ENCODE results near the gene ZZZ3.

- no peak for TF ChIP-seq CTCF (tag by site-specific recombination; IDR thresholded peaks at IDR 0.05)
- no peak for TF ChIP-seq ZNF830 (tag by site-specific recombination; IDR thresholded peaks at IDR 0.05; ENCODE audit: low read depth)
- no peak for TF ChIP-seq ZNF174 (tag by site-specific recombination; IDR thresholded peaks at IDR 0.05)
- no peak for TF ChIP-seq TCF7L2 (IDR thresholded peaks at IDR 0.05; ENCODE audit: borderline replicate concordance, low read depth, low read length)
- TF ChIP-seq ELK4 (IDR thresholded peaks at IDR 0.05; ENCODE audit: borderline replicate concordance, low read depth, low read length) = no peak
- no peak for TF ChIP-seq SP3 (tag by site-specific recombination; IDR thresholded peaks at IDR 0.05)
- no peak for TF ChIP-seq ZNF146 (tag by site-specific recombination; IDR thresholded peaks at IDR 0.05)
- no peak for TF ChIP-seq ZFP37 (tag by site-specific recombination; IDR thresholded peaks at IDR 0.05)
- no peak for TF ChIP-seq ZNF121 (tag by site-specific recombination; IDR thresholded peaks at IDR 0.05)
- no peak for TF ChIP-seq ZNF138 (tag by site-specific recombination; IDR thresholded peaks at IDR 0.05; ENCODE audit: borderline replicate concordance)
- no peak for TF ChIP-seq ZNF558 (tag by site-specific recombination; IDR thresholded peaks at IDR 0.05)
- TF ChIP-seq ZNF623 (tag by site-specific recombination; IDR thresholded peaks at IDR 0.05) = no peak
- TF ChIP-seq ZNF223 (tag by site-specific recombination; IDR thresholded peaks at IDR 0.05) = no peak
Measured at GRCh38 chr1:77725706-77726105, 43.2 kb upstream of the ZZZ3 start.

All from HEK293 (cell line).